RPMI8226 (cell line): Measurements from ENCODE around the gene TARBP1.
"Not testable (repeated sequence)": the region's sequence is repeated elsewhere in the genome, so short reads cannot be mapped to it uniquely, and the experiment has no call there.

ENCODE experiments used
- DNase-seq: peaks from one replicate; pipeline ENCODE4 v3.0.0-alpha.2; 2015

The TARBP1 gene

DNA sequence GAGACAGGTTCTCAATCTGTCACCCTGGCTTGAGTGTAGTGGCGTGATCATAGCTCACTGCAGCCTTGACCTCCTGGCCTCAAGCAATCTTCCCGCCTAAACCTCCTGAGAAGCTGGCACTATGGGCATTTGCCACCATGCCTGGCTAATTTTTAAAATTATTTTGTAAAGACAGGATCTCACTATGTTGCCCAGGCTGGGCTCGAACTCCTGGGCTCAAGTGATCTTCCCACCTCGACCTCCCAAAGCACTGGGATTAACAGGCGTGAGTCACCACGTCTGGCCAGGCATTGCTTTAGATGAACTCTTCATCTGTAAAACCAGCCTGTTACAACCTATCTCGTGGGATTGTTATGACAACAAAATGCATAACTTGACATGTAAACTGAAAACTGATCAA is 103.3 kb downstream of the TARBP1 start:
- no peak for DNase-seq

DNA sequence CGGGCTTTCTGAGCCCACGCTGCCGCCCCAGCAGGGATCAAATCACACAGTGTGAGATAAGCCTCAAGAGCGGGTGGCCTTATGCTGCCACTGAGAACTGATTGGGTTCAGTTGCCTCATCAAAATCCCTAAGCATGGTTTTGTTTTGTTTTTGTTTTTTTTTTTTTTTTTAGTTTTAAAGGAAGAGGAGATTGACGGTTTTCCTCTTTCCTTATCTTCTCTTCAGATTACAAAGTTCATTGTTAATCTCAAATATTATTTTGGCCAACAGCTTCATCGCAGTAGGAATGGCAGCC is 105.1 kb downstream of the TARBP1 start:
- DNase-seq: no peak

DNA sequence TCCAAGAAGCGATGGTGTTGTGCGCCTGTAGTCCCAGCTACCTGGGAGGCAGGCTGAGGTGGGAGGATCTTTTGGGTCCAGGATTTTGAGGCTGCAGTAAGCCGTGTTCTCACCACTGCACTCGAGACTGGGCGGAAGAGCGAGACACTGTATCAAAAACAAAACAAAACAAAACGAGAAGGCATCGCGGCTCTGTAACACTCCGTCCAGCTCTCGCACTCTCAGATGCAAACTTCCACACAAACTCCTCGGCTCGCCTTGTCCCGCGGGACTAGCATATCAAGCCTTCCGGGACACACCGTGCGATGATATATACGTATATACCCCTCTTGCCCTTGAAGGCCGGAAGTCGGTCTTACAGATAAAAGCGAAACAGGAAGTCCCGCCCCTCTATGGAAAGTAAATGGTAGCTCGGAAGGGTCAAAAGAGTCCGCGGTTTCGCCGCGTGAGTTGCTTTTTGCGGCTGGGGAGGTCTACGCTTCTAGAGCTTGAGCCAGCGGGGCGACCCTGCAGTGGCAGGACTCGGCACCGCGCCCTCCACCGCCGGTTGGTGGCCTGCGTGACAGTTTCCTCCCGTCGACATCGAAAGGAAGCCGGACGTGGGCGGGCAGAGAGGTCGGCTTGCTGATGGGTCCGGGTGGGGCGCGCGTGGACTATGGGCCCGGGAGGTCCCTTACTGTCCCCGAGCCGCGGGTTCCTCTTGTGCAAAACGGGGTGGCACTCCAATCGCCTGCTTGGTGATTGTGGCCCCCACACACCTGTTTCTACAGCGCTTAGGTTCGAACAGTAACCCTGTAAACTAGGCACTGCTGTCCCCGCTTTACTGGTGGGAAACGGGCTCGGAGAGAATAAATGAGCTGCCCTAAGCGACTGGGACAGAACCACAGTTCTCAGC is 105.7 kb downstream of the TARBP1 start, which contains the start of gene COA6:
Gene COA6 (plus strand): TSS at position 393 of the 895 bp plus-strand sequence. CDS start 11 bp downstream, at position 404.
- peak; percentile 98 for DNase-seq

DNA sequence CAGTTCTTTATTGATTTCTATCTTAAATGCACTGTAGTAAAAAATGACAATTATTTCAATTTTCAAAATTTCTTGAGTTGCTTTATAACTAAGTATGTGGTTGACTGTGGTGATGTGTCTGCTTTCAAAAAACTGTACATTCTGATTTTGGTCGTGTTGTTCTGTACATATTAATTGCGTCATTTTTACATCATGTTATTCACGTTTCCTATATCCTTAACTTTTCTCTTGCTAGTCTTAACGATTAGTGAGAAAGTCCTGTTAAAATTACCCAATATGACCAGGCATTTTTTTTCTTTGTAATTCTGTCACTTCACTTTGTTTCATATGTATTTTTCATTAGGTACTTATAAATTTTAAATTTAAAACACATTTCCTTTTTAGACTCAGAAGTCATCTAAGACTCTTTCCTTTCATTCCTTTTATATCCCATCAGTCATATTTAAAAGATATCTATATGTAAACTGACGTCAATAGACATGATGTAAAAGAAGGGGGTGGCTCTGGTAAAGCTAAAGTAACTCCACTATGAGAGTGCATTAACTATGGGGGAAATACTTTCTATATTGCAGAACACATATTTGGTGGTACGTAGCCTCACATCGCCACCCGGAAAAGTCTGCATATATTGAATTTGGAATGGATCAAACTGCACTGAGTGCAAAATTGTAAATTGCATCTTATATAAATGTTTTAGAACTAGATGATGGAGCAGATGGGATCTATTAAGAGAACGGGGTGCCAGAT is 106.8 kb downstream of the TARBP1 start:
- DNase-seq: no peak

DNA sequence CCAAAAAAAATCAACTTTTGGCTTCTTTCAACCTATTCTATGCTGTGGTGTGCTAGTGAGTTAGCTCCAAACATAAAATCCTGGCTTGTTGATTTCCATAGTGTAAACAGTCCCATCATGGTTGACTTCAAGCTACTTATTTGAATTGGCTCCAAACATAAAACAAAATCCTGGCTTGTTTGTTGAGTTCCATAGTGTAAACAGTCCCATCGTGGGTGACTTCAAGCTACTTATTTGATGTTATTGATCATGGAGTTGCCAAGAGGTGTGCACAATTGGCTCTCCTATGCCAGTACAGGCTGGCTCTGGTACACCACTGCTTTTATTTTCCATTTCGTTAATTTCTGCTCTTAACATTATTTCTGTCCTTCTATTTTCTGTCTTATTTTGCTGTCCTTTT is 107.6 kb downstream of the TARBP1 start:
- DNase-seq: no peak

DNA sequence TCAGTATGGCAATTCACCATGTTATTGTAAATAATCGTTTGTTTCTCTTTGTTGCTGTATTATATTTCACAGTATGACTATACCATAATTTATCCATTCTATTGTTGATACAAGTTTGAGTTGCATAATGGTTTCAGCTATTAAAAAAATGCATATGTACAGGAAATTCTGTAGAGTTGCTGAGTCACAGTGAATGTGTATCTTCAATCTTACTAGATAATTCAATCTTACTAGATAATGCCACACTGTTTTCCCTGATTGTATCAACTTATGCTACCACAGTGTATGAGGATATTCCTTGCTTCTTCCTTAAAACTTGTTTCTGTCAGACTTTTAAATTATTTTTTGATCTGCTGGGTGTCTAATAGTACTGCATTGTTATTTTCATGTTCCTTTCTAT is 109.2 kb downstream of the TARBP1 start:
- no peak for DNase-seq

DNA sequence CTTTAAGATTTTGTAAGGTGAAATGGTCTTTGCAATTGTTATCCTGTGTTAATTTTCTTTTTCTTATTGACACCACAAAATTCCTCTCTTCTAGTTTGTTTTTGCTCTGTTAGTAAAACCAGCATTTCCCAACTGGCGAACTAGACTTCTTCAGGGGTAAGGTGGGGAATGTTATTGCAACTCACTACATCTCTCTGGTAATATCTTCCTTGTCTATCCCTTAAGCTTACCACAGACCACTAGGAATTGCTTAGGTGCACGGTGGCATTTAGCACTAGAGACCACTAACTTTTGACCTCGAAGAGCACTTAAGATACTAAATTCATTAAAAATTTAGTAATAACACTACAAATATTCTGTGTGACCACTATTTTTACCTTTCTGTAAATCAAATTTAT is 109.9 kb downstream of the TARBP1 start:
- no peak for DNase-seq

DNA sequence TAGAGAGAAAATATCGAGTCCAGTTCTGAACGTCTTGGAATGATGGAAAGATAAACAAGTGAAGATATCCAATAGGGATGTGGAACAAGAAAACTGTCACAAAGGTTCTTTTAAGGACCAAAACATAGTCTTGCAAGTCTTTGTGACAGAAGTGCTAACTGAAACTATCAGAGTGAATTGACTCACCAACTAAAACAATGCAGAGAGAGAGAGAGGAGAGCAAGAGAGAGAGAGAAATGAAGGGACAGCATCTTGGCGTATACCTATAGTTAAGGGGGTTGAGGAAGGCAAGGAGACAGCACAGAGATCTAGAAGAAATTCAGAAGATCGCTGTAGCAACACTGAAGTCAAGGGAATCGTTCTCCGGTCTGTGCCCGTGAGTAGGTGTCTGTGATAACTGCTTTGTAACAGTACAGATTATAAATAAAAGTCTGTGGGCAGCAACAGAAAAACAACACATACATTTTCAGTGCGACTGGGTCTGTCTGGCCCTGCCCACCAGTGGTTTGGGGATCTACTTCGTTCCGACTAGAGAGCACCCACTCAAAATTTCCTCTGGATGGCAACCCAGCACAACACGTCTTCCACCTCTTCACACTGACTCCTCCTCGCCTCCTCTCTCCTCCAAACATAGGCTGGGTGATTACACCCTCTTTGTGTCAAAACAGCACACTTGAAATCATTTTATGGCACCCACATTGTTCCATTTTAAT is 110.5 kb downstream of the TARBP1 start:
- DNase-seq: no peak

DNA sequence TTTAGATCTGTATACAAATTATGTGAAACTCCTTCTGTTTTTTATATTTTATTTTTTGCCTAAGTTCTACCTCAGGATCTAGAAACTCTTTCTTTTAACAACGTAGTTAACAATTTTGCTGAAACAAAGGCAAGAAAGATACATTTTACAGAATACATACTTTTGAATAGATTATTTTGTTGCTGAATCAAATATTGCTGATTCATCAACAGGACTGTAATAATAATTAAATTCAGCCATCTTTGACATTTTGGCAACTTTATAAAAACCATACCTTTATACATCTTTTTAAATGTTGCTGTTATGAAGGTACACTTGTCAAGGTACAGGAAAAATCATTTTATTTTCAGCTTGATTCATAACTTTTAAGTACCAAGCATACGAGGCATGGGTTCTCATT is 116.4 kb downstream of the TARBP1 start:
- DNase-seq: no peak

DNA sequence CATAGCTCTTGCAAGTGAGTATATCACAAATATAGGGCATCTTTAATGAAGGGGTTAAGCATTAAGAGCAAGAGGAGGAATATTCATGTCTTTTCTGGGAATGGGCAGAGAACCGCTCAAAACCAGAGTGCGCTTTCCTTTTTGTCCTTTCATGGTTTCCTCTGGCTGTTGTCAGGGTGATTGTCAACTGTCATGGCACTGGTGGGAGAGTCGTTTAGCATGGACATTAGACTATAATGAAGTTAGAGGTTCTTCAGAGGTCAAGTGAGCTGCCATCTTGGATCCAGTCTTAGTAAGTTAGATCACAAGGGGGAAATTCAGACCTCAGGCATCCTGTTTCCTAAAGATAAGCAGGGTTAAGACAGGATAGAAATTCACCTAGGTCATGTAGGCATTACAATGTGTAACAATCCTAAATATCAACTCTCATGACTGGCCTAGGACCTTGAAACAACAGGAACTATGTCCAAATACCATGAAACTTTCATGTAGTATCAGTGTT is 117.8 kb downstream of the TARBP1 start:
- no peak for DNase-seq

DNA sequence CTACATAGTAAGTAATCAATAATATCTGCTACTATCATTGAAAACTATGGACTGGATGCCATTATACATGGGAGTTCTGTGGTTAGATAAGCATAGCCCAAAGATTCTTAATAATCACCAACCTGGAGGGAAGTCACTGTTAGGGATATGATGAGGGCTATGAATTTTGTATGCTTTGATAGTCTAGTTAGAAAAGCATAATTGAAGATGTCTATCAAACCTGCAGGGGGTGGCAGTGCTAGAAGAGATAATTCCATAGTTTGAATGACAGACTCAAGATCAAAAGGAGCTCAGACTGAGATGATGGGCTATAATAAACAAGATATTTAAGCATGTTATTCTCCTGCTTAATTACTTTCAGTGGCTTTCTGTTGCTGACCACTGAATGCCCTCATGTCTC is 121.1 kb downstream of the TARBP1 start:
- no peak for DNase-seq

DNA sequence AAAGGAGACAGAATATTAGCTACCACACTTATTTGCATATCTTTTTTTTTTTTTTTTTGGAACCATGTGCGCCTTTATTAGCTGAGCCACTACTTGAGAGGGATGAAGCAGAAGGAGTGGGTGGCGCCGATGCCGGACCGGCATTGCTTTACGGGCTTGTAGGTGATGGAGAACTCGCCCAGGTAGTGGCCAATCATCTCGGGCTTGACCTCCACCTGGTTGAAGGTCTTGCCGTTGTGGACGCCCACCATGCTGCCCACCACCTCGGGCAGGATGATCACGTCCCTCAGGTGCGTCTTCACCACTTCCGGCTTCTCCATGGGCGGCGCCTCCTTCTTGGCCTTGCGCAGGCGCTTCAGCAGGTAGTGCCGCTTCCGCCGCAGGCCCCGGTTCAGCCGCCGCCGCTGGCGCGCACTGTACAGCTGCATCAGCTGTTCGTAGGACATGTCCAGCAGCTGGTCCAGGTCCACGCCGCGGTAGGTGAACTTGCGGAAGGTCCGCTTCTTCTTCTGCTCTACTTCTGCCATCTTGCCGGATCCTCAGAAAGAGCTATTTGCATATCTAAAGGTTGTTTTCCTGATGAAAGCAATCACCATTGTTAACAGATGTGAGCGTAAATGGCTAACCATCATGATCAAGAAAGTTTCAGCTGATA is 122.2 kb downstream of the TARBP1 start:
- DNase-seq: not testable (repeated sequence)

DNA sequence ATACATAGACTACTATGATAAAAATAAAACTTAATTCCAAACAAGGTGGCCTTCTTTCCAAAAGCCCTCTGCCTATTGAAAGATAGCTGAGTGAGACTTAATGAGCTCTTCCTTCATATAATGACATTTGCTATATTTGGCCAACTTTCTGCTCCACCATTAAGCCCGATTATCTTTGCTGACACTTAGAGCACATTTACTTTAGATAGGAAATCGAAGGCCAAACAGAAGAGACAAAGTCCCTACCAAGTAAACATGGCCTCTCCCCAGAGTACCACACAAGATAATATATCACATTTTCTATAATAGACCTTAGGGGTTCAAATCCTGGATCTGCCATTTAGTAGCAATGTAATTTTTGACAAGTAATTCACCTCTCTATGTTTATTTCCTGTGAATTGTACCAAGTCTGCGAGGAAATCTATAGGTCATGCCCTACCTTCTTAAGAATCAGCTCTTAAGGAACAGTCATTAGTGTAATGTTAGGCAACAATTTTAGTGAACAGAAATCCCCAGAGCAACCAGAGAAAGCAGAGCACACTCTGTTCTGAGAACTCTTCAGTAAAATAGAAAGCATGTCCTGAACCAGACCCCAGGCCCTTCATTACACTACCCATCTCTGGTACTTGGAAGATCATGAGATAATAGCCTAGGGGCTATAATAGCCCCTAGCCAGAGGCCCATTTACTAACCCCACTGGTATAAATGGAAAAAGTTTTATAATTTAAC is 123.0 kb downstream of the TARBP1 start:
- no peak for DNase-seq

DNA sequence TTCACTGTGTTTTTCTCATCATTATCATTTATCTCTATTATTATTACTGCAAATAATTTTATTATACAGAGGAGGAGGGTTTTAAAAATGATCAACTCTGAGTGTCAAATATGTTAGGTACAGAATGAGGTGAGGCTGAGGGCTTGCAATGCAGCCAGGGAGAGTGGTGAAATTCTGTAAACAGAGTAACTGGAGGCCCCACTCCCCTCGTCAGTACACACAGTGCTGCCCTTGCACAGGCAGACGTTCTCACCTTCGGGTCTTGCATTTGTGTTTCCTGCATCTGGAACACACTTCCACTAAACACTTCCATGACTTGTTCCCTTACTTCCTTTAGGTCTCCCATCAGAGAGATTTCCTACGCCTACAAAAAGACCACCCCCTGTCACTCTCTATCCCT is 130.0 kb downstream of the TARBP1 start:
- no peak for DNase-seq

DNA sequence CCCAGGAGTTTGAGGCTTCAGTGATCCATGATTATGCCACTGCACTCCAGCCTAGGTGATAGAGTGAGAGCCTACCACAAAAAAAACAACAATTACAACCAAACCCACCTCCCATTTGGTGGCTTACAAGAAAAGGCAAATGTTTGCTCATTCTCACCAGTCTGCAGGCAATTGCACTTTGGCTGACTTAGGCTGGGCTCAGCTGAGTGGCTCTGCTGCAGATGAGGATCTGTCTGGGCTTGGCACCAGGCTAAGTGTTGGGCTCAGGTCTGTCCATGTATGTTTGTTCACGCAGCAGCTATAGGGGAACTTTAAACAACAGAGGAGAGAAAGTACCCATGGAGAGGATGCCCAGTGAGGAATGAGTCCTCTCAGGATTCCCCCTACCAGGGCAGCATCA is 133.7 kb downstream of the TARBP1 start:
- DNase-seq: no peak

DNA sequence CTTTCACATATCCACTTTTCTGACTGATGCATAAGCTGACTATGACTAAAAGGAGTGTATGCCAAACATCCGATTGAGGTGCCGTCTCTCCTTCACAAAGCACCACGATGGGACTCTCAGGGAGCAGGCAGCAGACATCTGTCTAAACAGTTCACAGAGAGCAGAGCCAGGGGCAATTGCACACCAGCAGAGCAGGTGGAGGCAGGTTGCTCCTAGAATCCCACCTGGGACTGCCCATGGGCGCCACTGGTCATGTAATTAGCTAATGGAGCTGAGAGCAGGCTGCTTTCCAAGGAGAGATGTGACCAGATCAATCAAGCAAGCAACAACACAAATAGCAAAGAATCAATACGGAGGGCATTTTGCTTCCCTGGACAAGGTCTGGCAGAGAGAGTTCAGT is 136.2 kb downstream of the TARBP1 start:
- no peak for DNase-seq
